ENCODE data around the gene CNTNAP2.

CNTNAP2 gene

GRCh38 chr7:148105853-148106252 lies 1989.3 kb downstream of the CNTNAP2 start:
- no peak for DNase-seq (ENCODE audit: low spot score)
- TF ChIP-seq CTCF (IDR thresholded peaks at IDR 0.05; ENCODE audit: extremely low read depth, missing control alignments), result no peak

- DNase-seq (ENCODE audit: low spot score), result no peak
- no peak for TF ChIP-seq CTCF (IDR thresholded peaks at IDR 0.05; ENCODE audit: extremely low read depth, missing control alignments)
These were observed 1991.0 kb downstream of the CNTNAP2 start for GRCh38 chr7:148107443-148108127.

- no peak for DNase-seq (ENCODE audit: low spot score)
- no peak for TF ChIP-seq CTCF (IDR thresholded peaks at IDR 0.05; ENCODE audit: extremely low read depth, missing control alignments)
These were observed 1991.8 kb downstream of the CNTNAP2 start for GRCh38 chr7:148108381-148108780.

- no peak for TF ChIP-seq CTCF (IDR thresholded peaks at IDR 0.05; ENCODE audit: extremely low read depth, missing control alignments)
- DNase-seq (ENCODE audit: low spot score), result no peak
These were observed 1993.7 kb downstream of the CNTNAP2 start for GRCh38 chr7:148110097-148110868.

- DNase-seq (ENCODE audit: low spot score), result no peak
- no peak for TF ChIP-seq CTCF (IDR thresholded peaks at IDR 0.05; ENCODE audit: extremely low read depth, missing control alignments)
These were observed 1998.2 kb downstream of the CNTNAP2 start for GRCh38 chr7:148114804-148115203.

GRCh38 chr7:148115308-148115707 lies 1998.7 kb downstream of the CNTNAP2 start:
- DNase-seq (ENCODE audit: low spot score), result no peak
- TF ChIP-seq CTCF (IDR thresholded peaks at IDR 0.05; ENCODE audit: extremely low read depth, missing control alignments), result no peak

GRCh38 chr7:148116195-148116594 lies 1999.6 kb downstream of the CNTNAP2 start:
- no peak for TF ChIP-seq CTCF (IDR thresholded peaks at IDR 0.05; ENCODE audit: extremely low read depth, missing control alignments)
- DNase-seq (ENCODE audit: low spot score), result no peak
